ENCODE results near the gene ARHGAP10. TPM values are rescaled to one million over a fixed set of nuclear protein-coding genes. Genes with fewer than 3 reads are reported as not detected.

Gene ARHGAP10
- total and polyA plus RNA-seq, 2 donors from 2014 or later = 13.4 to 20.3 TPM

GRCh38 chr4:147836807-147837206 is 104.9 kb downstream of the ARHGAP10 start:
- Histone ChIP-seq H3K9me3 (ENCODE audit: control insufficient read depth in 2 of 3, insufficient read depth in 1 of 3, low read length in 3 of 3) (no peaks in the 10 kb centered on the region), H3K4me1 (ENCODE audit: control insufficient read depth in 2 of 3, insufficient read depth in 2 of 3, low read depth in 1 of 3, low read length in 3 of 3) (peaks cover 0 to 5% (median 0%) of the 10 kb centered on the region in 3 donors), H3K9ac (ENCODE audit: low read length in 3 of 3) (no peak overlapping the region), H3K36me3 (ENCODE audit: control insufficient read depth in 2 of 3, insufficient read depth in 3 of 3, low read length in 3 of 3) (no peaks in the 10 kb centered on the region), H3K27ac (ENCODE audit: low read depth in 2 of 2, low read length in 2 of 2) (no peak overlapping the region), H3K4me3 (ENCODE audit: low read length in 3 of 3) (no peak overlapping the region), H3K27me3 (ENCODE audit: control insufficient read depth, insufficient read depth, low read length) (no peaks in the 10 kb centered on the region)
- no peak for TF ChIP-seq CTCF (IDR thresholded peaks at IDR 0.05; ENCODE audit: borderline replicate concordance, extremely low read depth, insufficient read depth)
- DNase-seq = no peak
- intact Hi-C loops (cut with DNase I) = no loop called here
- FAIRE-seq = no peak

GRCh38 chr4:147837435-147837834 is 105.5 kb downstream of the ARHGAP10 start:
- no peak for FAIRE-seq
- no peak for DNase-seq
- no peaks in the 10 kb centered on the region for H3K36me3 ChIP-seq (ENCODE audit: control insufficient read depth in 2 of 3, insufficient read depth in 3 of 3, low read length in 3 of 3)
- TF ChIP-seq CTCF (IDR thresholded peaks at IDR 0.05; ENCODE audit: borderline replicate concordance, extremely low read depth, insufficient read depth) = peak; percentile 8
- no peak overlapping the region for H3K27ac ChIP-seq (ENCODE audit: low read depth in 2 of 2, low read length in 2 of 2)
- H3K4me1 ChIP-seq (ENCODE audit: control insufficient read depth in 2 of 3, insufficient read depth in 2 of 3, low read depth in 1 of 3, low read length in 3 of 3) = peaks cover 0 to 5% (median 0%) of the 10 kb centered on the region in 3 donors
- intact Hi-C loops (cut with DNase I) = no loop called here
- H3K27me3 ChIP-seq (ENCODE audit: control insufficient read depth, insufficient read depth, low read length) = no peaks in the 10 kb centered on the region
- no peak overlapping the region for H3K4me3 ChIP-seq (ENCODE audit: low read length in 3 of 3)
- no peaks in the 10 kb centered on the region for H3K9me3 ChIP-seq (ENCODE audit: control insufficient read depth in 2 of 3, insufficient read depth in 1 of 3, low read length in 3 of 3)
- no peak overlapping the region for H3K9ac ChIP-seq (ENCODE audit: low read length in 3 of 3)

- H3K4me3 ChIP-seq (ENCODE audit: low read length in 3 of 3) = no peak overlapping the region
- intact Hi-C loops (cut with DNase I) = no loop called here
- TF ChIP-seq CTCF (IDR thresholded peaks at IDR 0.05; ENCODE audit: borderline replicate concordance, extremely low read depth, insufficient read depth) = no peak
- FAIRE-seq = no peak
- H3K4me1 ChIP-seq (ENCODE audit: control insufficient read depth in 2 of 3, insufficient read depth in 2 of 3, low read depth in 1 of 3, low read length in 3 of 3) = peaks cover 0 to 5% (median 0%) of the 10 kb centered on the region in 3 donors
- H3K36me3 ChIP-seq (ENCODE audit: control insufficient read depth in 2 of 3, insufficient read depth in 3 of 3, low read length in 3 of 3) = no peaks in the 10 kb centered on the region
- H3K27me3 ChIP-seq (ENCODE audit: control insufficient read depth, insufficient read depth, low read length) = no peaks in the 10 kb centered on the region
- no peak for DNase-seq
- H3K27ac ChIP-seq (ENCODE audit: low read depth in 2 of 2, low read length in 2 of 2) = no peak overlapping the region
- H3K9me3 ChIP-seq (ENCODE audit: control insufficient read depth in 2 of 3, insufficient read depth in 1 of 3, low read length in 3 of 3) = no peaks in the 10 kb centered on the region
- H3K9ac ChIP-seq (ENCODE audit: low read length in 3 of 3) = no peak overlapping the region
Measured at GRCh38 chr4:147837854-147838253, 106.0 kb downstream of the ARHGAP10 start.

GRCh38 chr4:147839200-147839599 is 107.3 kb downstream of the ARHGAP10 start:
- TF ChIP-seq CTCF (IDR thresholded peaks at IDR 0.05; ENCODE audit: borderline replicate concordance, extremely low read depth, insufficient read depth) = no peak
- Histone ChIP-seq H3K27me3 (ENCODE audit: control insufficient read depth, insufficient read depth, low read length) (no peaks in the 10 kb centered on the region), H3K4me3 (ENCODE audit: low read length in 3 of 3) (no peak overlapping the region), H3K4me1 (ENCODE audit: control insufficient read depth in 2 of 3, insufficient read depth in 2 of 3, low read depth in 1 of 3, low read length in 3 of 3) (peaks cover 0 to 5% (median 0%) of the 10 kb centered on the region in 3 donors), H3K27ac (ENCODE audit: low read depth in 2 of 2, low read length in 2 of 2) (no peak overlapping the region), H3K9ac (ENCODE audit: low read length in 3 of 3) (no peak overlapping the region), H3K36me3 (ENCODE audit: control insufficient read depth in 2 of 3, insufficient read depth in 3 of 3, low read length in 3 of 3) (no peaks in the 10 kb centered on the region), H3K9me3 (ENCODE audit: control insufficient read depth in 2 of 3, insufficient read depth in 1 of 3, low read length in 3 of 3) (no peaks in the 10 kb centered on the region)
- intact Hi-C loops (cut with DNase I) = no loop called here
- no peak for FAIRE-seq
- DNase-seq = no peak

Data from kidney (tissue), 14 donors.